GM20431 (cell line): ENCODE results near the gene DMRTB1.

ENCODE experiments used
- in situ Hi-C: fragments of 300-500 bp; cut with MseI, MboI; formaldehyde crosslinking; loops from one replicate; pipeline ENCODE4 v1.15.0; 2020; ENCODE audit warnings: low sequenced_read_pairs; ENCODE audit not compliant: unreplicated experiment

The DMRTB1 gene

DNA sequence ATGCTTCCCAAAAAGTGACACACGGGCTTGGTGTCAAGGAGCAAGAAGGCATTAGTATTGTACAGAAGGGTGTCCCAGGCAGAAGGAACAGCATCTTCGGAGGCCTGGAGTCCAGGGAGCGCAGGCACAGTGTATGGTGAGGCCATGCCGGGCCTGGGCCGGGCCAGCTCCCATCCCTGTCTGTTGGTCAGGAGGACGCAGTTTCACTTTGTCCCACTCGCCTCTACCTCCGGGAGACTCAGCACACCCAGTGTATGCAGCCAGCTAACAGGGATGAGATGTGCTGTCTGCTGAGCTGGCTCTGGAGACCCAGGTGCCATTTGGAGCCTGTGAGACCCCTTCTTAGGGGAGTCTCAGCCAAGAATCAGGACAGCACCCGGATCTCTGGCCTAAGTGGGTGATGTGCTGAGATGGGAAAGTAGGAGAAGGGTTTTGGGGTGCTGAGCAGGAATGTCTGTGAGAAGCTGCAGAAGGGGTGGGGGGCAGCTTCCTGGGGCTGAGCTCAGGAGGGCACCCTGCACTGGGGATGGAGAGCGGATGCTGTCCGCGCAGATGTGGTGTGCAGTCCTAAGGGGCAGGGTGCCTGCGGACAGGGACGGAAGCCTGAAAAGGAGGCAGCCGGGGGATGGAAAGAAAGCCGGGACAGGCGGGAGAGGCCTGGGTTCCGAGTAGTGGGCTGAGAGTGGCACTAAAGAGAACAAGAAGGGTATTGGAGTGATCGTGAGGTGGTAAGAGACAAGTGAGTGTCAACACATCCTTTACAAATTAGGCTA, 25.7 kb downstream of the DMRTB1 start:
- in situ Hi-C loops, result no loop called here

DNA sequence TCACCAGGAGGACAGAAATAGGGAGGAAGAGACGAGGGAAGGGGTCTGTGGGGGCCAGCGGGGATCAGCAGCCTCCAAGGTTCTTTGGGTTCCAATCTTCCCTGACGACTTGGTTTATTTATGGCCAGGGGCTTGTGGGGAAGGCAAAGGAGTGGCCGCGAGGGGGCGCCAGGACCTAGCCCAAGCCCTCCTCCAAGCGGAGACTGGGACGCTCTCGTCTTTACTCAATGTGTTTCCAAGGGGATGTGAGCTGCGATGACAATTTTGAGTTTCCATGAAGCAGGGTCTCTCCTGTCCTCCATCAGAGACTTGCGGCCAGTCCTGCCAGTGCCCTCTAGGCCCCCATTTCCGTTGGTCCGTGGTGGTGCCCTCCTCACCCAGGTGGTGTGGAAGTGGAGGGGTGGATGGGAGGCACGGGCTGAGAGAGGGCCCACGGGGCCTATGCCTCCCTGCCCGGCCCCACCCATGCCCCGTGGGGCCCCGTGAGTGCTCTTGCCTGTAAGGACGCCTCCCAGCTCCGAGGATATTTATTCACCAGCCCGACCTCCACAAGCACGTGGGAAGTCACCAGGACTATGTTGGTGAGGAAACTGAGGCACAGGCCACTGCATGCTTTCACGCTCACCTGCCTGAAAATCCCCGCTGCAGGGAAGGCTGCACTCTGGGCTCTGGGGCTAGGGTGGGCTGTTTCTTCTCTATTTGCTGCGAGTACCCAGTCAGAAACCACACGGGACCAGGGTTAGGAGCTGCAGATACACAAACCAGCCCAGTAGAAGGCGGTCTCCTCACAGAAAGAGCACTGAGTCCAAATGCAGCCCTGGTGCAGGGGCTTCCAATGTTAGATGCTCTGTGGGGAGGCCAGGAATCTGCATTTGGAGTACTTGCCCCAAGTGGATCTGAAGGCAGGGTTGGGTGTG, 26.5 kb downstream of the DMRTB1 start:
- in situ Hi-C loops, result no loop called here

DNA sequence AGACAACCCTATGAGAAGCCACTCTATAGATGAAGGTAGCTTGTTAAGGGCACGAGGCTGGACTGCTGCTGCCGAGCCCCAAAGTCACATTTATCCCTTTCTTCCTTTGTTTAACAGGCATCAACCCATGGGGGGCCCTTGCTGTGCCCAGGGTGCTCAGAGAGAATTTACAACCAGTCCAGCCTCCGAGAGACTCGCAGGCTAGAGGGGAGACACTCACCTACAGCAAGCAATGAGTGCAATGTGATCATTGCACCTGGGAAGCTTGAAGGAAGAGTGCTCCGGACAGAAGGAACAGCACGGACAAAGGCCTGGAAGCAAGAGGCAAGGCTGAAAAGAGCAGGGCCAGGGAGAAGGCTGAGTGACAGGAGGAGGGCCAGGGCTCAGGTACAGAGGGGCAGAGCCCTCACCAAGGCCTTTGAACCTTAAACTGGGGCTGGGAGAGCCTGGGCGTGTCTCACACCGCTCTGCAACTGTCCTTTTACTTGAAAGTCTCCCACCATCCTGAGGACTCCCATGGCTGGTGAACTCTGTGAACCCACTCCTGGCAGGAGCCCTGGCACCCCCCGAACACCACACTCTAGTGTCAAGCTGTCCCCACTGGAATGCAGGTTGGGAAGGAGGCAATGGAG, 27.3 kb downstream of the DMRTB1 start:
- in situ Hi-C loops, result no loop called here

DNA sequence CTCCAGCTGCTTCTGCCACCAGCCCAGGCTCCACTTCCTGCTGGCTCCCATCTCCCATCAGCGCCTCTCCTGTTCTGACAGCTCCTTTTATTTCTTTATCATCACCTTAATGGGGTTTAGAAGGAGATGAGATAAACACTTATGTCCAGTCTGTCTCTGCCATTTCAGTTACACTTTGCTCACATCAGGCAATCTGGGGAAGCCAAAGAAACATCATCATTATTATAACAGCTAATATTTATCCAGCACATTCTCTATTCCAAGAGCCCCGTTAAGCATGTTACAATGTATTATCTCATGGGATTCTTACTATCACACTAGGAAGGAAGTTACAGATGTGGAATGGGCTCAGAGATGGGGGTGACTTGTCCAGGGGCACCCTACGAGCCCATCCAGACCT, 31.2 kb downstream of the DMRTB1 start:
- in situ Hi-C loops, result no loop called here

DNA sequence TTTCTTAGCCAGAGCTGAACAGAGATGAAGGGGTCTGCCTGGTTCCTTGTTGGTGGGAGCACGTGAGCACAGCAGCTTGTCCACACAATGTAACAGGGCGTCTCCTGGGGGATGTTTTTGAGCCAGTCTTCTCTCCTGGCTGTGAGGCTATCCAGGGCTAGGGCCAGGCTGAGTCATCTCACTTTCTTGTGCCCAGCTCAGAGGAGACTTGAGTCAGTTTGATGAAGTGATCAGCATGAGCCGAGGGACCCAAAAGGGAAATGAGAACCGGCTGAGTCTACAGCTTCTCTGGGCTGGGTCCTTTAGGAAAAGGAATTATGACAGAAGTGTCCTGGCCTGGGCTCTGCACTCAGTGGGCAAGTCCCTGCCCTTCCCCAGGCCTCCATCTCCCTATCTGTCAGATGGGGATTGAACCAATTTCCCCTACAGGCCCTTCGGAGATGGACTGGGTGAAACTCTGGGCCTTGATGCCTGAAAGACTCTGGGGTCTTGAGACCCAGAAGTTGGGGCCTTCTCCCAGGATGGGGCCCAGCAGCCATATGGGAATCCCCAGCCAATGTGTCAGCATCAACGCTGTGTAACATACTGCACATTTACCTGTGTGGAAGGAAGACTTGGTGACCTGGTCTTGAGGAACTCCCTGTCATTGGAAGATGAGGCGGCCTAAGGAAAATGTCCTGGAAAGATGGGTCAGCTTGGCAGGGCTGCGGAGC, 36.6 kb downstream of the DMRTB1 start:
- in situ Hi-C loops, result no loop called here

DNA sequence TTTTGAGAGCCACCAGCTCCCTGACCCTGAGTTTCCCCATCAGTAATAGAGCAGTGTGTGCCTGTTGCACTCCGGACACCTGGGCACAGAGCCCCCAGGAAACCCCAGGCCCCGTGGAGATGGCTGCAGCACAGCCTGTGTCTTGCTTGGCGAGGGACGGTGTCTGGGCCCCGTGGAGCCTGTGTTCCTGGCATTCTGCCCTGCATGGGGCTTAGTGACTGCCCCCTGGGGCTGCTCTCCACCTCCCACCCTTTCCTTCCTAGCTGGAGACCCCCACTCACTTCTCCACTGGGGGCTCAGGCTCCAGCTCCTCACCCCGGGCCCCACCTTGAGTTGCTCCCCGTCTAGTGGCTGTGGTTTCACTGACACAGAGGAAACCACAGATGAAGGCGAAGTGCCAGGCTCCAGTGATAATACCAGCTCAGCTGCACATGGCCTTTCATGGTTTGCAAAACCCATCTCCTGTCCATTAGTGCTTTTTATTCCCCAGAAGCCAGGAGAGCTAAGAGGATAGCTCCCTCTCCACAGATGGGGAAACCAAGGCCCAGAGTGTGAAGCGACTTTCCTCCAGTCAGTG, 39.4 kb downstream of the DMRTB1 start:
- in situ Hi-C loops, result no loop called here

DNA sequence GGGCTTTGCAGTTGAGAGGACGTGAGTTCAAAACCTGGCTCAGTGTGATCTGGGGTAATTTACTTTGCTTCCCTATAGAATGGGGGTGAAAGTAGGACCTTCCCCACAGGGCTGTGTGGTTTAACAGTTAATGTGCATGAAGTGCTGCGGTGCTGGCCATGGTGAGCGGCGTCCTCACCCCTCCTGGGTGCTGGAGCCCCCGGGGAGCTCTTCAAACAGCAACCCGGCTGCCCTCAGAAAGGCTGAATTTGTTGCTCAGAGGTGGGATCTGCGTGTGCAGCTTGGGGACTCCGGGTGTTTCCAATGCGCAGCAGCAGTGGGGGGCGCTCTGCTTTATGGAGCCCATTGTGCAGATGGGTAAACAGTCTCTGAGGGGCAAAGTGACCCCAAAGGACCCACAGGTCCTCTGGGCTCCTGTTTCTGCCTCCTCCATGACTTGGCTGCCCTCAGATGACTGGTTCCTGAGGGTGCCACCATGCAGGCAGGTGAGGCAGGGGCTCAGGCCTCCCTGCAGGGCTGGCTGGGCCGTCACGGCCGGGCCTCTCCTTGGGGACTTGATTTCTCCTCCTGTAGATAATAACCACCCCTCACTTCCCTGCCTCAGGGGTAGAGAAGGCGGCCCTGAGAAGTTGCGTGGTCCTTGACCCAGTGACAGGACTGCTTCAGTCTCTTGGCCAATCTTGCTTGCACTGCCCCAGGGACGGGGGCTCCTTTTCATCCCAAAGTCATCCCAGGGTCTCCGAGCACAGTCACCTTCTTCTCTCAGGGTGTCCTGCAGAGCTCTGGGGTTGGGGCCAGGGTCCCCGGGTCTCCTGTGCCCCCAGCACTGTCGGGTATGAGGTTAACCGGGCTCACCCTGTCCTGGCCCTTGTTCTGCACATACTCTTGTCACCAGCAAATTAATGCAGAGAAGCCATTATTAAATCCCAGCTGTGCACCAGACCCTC, 40.3 kb downstream of the DMRTB1 start:
- in situ Hi-C loops, result no loop called here

DNA sequence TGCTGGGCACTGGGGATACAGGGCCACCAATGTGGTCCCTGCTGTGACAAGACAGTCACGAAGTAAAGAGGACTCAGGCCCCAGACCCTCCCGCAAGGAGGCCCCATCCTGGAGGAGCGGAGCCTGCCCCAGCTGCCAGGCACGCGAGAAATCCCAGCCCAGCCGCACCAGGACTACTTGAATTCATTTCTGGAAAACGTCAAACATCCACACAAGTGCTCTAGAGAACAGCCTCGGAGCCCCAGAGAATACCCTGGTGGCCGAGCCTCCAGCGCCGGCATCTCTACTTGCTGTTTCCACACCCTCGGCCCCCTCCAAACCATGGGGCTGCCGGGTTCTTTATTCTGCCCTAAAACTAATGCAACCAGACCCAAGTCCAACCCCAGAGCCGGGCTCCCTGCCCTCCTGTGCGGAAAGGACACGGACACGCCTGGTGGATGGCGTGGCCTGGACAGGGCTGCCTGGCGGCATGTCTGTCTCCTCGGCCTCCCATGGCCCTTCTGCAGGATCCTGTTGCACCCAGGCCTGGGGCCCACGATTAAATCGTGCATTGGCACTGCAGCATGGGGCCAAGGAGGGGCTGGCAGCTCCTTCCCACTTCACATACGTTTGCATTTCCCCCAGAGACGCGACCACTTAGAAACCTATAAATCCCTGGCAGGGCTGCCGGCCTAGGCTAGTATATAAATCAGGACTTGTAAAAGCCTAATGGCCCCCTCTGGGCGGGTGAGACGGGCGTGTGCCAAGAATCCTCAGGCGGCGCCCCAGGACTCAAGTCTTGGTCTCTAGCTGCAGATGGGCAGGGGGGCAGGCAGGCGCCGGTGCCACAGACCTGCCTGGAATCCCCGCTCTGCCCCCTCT, 41.2 kb downstream of the DMRTB1 start:
- in situ Hi-C loops, result no loop called here

DNA sequence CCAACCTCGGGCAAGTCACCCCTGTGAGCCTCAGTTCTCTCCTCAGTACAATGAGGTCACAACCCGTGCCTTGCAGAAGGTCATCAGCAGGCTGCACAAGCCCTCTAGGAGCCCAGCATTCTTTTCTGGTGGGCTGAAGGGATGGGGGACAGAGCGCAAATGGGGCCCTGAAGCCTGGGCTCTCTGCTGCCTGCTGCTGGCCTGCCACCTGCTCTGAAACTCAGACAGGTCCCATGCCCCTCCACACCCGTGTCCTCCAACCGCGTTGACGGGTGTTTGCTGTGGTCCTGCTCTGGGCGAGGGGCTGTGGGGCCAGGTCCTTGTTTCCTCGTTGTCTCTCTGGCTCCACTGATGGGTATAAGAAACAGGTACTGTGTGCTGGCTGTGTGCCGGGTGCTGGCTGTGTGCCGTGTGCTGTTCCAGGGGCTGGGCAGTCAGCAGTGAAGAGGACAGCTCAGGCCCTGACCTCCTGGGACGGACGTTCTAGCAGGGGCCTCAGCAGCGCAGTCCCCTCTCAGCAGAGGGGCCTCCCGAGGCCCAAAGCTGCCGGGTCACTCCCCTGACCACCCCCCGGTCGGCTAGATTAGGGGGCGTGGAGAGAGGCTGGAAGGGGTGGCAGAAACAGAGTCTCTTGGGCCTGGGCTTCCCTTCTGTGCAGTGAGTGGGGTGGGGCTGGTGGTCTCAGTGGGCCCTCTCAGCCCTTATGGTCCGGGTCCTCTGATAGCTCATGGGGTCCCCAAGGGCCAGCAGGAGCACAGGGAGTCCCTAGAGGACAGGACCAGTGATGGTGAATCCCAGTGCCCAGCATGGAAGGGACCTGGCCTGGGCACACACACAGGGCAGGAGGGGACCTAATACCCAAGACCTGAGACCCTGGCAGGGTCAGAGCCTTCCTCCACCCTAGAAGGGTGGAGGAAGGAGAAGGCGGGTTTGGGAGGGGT, 42.1 kb downstream of the DMRTB1 start:
- in situ Hi-C loops, result no loop called here

DNA sequence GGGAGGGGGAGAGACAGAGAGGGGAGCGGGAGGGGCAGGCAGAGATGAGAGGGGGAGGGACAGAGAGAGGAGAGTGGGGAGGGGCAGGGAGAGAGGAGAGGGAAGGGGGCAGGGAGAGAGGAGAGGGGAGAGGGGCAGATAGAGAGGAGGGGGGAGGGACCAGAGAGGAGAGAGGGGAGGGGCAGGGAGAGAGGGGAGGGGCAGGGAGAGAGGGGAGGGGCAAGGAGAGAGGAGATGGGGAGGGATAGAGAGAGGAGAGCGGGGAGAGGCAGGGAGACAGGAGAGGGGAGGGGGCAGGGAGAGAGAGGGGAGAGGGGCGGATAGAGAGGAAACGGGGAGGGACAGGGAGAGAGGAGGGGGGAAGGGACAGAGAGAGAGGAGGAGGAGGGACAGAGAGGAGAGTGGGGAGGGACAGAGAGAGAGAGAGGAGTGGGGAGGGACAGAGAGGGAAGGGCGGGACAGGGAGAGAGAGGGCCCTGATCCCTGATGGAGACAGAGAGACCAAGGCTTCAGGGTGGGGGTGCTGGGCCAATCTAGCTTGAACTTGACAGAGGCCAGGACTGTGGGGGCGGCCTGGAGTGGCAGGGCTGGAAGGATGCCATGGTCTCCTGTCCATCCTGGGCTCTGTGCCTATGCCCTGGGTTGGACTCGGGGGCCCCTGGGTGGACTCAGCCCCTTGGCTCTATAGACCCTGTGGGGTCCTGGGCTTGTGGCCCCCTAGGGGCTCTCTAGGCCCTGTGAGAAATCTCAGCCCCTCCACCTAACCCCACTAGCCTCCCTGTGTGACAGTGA, 43.6 kb downstream of the DMRTB1 start:
- in situ Hi-C loops, result no loop called here

DNA sequence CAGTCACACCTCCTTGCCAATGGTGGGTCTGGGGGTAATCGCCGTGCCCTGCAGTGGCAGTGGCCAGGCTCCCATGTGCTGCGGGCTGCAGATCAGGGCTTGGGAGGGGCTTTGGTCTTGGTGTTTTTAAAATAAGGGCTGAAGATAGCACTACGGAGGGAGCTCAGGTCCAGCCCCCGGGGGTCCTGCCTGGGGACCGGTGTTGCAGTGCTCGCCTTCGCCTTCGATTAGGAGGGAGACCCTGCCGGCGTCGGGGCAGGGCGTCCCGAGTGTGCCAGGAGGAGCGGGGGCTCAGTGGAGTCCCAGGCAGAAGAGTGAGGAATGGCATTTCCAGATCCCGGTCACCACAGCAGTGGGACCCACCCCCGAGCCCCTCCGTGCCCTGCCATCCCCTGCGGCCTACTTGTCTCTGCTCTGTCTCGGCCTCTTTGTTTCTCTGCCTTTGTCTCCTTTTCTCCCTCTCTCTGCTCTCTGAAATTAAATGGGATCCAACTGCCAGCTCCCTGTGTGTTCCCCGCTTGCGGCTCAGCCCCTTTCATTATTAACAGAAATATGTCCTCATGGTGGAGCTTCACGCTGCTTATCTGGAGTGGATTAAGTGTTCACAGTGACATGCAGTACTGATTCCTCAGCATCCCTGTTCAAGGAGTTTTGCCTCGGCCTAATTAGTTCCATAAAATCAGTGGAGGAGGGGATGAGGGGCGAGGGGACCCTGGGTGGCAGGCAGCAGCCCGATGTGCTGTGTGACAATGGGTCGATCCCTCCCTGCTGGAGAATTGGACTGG, 44.4 kb downstream of the DMRTB1 start:
- in situ Hi-C loops, result no loop called here

DNA sequence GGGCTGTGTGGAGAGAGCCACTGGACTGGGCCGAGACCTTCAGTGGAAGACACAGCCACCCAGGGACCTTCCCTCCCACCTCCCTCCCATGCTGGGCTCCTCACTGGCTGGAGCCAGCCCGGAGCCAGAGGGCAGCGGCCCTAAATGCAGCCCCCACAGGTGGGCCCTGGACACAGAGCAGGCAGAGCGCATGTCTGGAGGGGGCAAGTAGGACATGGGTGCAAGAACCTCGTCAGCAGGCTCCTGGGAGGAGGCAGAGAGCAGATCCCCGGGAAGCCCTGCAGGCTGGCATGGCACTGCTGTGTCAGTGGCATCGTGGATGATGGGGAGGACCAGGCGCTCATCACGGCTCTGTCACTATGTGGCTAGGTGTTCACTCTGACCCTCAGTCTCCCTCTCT, 45.7 kb downstream of the DMRTB1 start:
- in situ Hi-C loops, result no loop called here

DNA sequence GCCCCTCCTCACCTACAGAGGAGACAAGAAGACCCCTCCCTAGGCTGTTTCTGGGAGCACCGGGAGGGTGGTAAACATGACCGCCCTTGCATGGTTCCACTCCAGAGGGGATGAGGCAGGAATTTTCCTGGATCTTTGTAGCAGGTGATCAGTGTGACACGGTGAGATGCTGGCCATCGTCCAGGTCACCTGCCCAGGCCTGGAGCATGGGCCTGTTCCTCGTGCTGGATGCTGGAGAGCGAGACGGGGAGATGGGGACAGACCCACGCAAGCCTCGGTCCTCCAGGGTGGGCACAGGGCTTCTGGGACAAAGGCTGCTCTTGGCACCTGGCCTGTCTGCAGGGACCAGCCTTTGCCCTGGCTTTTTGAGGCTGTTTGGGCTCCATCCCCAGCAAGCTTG, 46.2 kb downstream of the DMRTB1 start:
- in situ Hi-C loops, result no loop called here

DNA sequence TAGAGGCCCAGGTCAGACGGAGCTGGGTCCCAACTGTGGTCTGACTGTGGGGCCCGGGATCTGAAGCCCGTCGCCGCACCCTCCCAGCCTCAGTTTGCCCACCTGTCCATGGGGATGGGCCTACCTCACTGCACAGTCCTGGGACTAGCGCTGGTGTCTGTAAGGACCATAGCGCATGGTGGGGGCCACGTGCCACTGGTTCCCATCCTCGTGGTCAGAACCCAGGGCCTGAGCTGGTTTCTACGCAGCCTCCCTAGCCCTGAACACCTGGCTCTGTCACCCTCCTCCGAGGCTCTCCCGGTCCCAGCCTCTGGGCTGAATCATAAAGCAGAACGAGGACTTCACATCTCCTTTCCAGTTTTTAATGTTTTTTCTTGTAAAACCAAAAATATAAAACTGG, 46.7 kb downstream of the DMRTB1 start:
- in situ Hi-C loops, result no loop called here

DNA sequence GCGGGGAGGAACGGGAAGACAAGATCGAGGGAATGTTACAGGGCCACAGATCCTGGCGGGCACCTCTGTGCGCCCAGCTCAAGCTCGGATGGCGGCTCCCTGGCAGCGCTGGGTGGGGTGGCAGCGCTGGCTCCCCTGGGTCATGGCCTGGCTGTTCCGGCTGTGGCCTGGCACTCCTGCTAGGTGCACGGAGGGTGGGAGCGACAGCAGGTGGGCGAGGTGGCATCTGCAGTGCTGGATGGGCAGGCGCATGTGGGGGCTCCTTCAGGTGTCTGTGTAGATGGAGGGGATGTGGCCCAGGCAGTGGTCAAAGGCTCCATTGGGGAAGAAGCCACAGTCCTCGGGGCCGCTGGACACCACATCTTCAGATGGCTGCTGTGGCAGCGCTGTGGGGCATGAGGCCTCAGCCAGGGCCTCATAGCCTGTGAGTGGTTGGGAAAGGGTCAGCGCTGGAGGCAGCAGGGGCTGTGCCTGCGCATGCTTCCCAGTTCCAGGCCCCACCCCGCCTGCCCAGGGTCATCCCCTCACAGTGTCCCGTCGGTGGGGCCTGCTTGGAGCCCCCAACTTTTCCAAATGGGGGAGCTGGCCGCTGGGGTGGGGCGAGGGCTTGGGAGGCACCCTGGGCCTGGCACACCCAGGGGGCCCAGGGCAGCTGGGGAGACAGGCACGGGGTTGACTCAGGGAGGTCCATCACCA, 47.3 kb downstream of the DMRTB1 start:
- in situ Hi-C loops, result no loop called here
